Right lobe of liver (tissue), 4 donors: ENCODE measurements around the gene CLNK.

Experiments used
- CTCF ChIP-seq, 4 donors: fragments of 200-600 bp in 3 of 4; fragments of 450-650 bp in 1 of 4; IDR thresholded peaks; one replicate each; pipeline versions ENCODE4 v1.5.1 to v1.8.0; 2016 to 2022; ENCODE audit warnings: antibody characterized with exemption in 4 of 4, mild to moderate bottlenecking in 2 of 4
- POLR2A ChIP-seq: fragments of 450-650 bp; IDR thresholded peaks from one replicate; pipeline ENCODE4 v1.6.1; 2017; ENCODE audit warnings: antibody characterized with exemption, mild to moderate bottlenecking
- donor health status: DM: no; HTN: no; CAD: no.
- donor health status: DM: no; HTN: no; CAD: no.
- donor health status: DM: no; HTN: yes; CAD: no.

- TF ChIP-seq POLR2A: no peak
- no peak for TF ChIP-seq CTCF (IDR thresholded peaks at IDR 0.05)
Measured at GRCh38 chr4:10466161-10466560, 218.4 kb downstream of the CLNK start.
